GM18873 (cell line): ENCODE results near the gene LSMEM2.

Source experiments
- ATAC-seq: cut with Tn5 transposase; IDR thresholded peaks from one replicate; pipeline ENCODE4 v1.9.1; 2021; ENCODE audit warnings: mild to moderate bottlenecking, moderate library complexity, moderate number of reproducible peaks; ENCODE audit not compliant: unreplicated experiment, low FRiP score

The LSMEM2 gene

GRCh38 chr3:50318615-50319014 is 39.7 kb downstream of the LSMEM2 start:
- ATAC-seq = no peak

GRCh38 chr3:50319181-50319893 is 40.5 kb downstream of the LSMEM2 start:
- ATAC-seq = no peak

DNA sequence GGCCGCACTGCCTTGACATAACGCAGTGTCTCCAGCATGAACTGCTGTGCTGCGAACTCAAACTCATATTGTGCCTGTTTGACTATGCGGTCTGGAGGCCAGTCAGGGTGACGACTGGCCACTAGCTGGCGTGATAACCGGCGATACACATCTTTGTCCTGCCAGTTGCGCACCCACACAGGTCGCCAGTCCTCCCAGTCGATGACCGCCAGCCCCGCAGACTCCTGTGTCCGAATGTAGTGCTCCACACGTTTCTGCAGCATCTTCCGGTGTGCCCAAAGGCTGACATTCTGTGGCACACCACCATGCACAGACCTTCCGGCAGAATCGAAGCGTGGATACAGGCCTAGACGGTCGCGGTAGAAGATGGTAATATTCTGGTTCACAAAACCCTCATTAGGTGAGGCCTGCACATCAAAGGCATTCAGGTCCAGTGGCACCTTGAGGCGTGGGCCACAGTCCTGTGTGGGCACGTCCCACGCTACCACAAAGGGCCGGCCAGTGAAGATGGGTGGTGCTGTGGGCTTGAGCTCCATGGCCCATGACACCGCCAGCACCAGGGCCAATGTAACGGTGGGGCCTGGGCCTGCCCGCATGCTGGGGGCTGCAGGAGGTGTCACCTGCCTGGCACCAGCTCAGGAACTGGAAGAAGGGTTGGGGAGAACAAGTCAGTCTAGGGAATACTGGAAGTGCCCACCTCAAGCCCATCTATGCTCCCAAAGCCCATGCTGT is 41.2 kb downstream of the LSMEM2 start:
- ATAC-seq = no peak

DNA sequence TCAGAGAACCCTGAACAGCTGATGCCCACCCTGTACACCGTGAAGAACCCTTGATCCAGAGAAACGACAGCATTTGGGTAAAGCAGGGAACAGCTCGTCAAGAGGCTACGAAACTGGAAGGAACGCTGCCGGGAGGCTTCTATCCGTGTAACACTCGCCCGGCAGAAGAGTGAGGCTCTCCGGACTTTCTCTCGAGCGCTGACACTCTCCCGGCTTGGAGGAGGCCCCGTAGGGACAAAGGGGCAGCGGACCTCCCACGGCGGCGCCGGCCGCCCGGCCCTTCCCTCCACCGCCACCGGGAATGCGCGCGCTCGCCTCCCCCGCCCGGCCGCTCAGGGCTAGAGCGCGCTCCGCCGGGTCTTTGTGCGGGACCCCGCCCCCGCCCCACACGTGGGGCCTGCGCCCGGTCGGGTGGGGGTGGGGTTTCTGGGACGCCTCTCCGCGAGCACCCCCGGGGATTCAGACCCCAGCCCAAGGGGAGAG is 42.0 kb downstream of the LSMEM2 start:
- ATAC-seq = peak; percentile 29

GRCh38 chr3:50321336-50322114 is 42.6 kb downstream of the LSMEM2 start:
- ATAC-seq = peak; percentile 61

DNA sequence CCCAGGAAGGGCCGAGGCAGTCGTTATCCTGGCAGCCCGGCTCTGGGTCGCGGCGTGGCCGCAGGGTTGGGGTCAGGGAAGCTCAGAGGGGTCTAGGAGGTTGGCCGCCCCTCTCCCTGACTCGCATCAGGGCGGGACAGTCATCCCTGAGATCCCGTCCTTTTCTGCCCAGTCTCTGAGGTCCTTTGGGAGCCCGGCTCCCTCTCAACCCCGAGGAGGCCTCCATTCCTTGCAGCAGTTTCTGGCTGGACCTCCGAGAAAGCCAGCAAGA is 43.2 kb downstream of the LSMEM2 start:
- ATAC-seq = no peak

GRCh38 chr3:50322386-50323091 is 43.7 kb downstream of the LSMEM2 start, which contains the start of gene HYAL2:
TSS of gene HYAL2 (minus strand) at chr3:50322745. CDS start at chr3:50320489, 2,256 bp downstream.
- ATAC-seq = no peak

DNA sequence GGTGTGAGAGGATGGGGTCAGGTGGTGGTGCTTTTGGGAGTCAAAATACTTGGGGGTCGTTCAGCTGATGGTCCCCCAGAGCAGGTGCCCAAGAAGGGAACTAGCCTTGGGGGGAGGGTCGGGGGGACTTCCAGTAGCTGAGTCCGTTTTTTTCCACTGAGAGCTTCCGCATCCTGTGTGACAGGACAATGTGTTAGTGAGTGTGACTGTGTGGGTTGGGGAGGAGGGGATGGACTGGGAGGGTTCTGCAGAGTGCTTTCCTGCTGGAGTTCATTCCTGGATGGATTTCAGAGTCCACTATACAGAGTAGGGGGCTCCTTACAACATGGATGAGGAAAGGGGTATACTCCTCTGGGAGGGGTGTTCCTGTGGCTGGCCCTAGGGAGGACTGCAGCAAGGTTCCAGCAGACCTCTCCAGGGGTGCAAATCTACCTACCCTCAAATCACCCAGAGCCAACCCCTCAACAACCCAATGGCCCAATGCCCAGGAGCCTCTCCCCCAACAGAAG is 44.3 kb downstream of the LSMEM2 start:
- ATAC-seq = no peak

GRCh38 chr3:50323614-50324199 is 44.8 kb downstream of the LSMEM2 start:
- ATAC-seq = no peak

GRCh38 chr3:50324351-50325112 is 45.6 kb downstream of the LSMEM2 start:
- no peak for ATAC-seq

DNA sequence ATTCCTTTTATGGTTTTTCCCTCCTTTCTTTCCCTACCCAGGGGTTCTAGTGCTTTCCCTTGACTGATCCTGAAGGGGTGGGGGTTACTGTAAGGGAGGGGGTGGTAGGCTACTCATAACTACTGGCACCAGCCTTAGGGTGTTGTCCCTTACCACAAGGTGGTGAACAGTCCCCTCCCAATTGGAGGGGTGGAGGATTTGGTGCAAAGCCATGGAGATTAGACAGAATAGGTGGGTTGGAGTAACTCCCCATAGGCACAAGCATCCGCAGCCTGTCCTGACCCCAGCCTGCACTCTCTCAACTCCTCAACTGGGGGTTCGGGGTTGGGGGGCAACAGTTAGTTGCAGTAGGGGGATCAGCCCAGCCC is 46.2 kb downstream of the LSMEM2 start:
- ATAC-seq = no peak

GRCh38 chr3:50325497-50326181 is 46.8 kb downstream of the LSMEM2 start:
- ATAC-seq = no peak

GRCh38 chr3:50326182-50326541 is 47.3 kb downstream of the LSMEM2 start:
- ATAC-seq = no peak

- no peak for ATAC-seq
These were observed 48.2 kb downstream of the LSMEM2 start for GRCh38 chr3:50327129-50327528.

DNA sequence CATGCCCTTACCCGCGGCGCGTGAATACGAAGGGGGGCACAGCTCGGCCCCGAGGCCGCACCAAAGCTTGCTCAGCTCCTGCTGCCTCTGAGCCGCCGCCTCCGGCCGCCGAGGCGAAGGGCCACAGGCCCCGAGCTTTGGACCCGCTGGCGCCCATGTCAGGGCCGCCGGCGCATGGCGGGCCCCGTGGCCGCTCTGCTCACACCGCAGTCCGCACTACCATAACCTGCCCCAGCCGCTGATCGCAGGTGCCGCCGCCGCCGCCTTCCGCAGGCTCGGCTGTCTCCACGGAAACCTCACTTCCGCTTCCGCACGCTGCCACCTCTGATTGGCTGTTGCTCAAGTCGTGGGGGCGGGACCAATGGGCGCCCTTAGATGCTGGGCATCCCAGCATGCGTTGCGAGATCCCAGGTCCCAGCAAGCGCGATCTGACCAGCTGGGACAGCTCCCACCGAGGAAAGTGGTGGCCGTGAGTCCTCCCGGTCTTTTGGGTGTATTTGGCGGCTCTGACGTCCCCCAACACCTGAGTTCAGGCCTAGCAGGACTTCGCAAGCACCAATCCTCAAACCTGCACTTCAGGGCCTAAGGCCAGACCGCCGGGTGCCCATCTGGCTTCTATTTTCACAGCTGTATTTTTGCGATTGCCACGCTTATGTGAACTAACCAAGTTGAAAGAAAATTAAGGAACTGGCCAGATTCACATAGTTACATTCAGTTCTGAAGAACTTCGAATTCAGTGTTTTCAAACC is 49.2 kb downstream of the LSMEM2 start, which contains the start of gene TUSC2:
TUSC2 (minus strand) TSS at position 281 of the 749 bp plus-strand sequence; CDS start at position 157, 124 bp downstream.
- peak; percentile 75 for ATAC-seq

GRCh38 chr3:50330330-50330729 is 51.4 kb downstream of the LSMEM2 start:
- ATAC-seq = no peak

GRCh38 chr3:50331364-50331907 is 52.5 kb downstream of the LSMEM2 start:
- ATAC-seq = no peak
